Activated CD4-positive, alpha-beta T cell treated with anti-CD3 and anti-CD28 coated beads, Interleukin-2, Interleukin-4, amounts not matched to agents 100 ng/mL and 50 ng/mL, durations not matched to agents 16 hours and 8 hours (primary cell): Measurements from ENCODE around the gene HTD2.
A peak's percentile ranks its signal among the peaks of the same experiment; 100 is the strongest.
"Not testable (repeated sequence)": the region's sequence is repeated elsewhere in the genome, so short reads cannot be mapped to it uniquely, and the experiment has no call there.

Experiments
- DNase-seq: peaks from one replicate; pipeline ENCODE4 v3.0.0-alpha.2; 2020; ENCODE audit warnings: low spot score

HTD2 gene

GRCh38 chr3:58333206-58334012 is 27.1 kb downstream of the HTD2 start:
- DNase-seq = peak; percentile 38

- no peak for DNase-seq
Observed at GRCh38 chr3:58334013-58334321, 27.6 kb downstream of the HTD2 start.

GRCh38 chr3:58334506-58334884 is 28.2 kb downstream of the HTD2 start:
- DNase-seq = no peak

GRCh38 chr3:58335652-58335947 is 29.3 kb downstream of the HTD2 start:
- DNase-seq = no peak

- no peak for DNase-seq
Observed at GRCh38 chr3:58336135-58336882, 30.0 kb downstream of the HTD2 start.

- DNase-seq = no peak
Observed at GRCh38 chr3:58337190-58337589, 30.9 kb downstream of the HTD2 start.

- not testable (repeated sequence) for DNase-seq
Observed at GRCh38 chr3:58339146-58339545, 32.8 kb downstream of the HTD2 start.

GRCh38 chr3:58340594-58341244 is 34.4 kb downstream of the HTD2 start:
- no peak for DNase-seq

GRCh38 chr3:58341376-58341775 is 35.1 kb downstream of the HTD2 start:
- DNase-seq = no peak

GRCh38 chr3:58342676-58343075 is 36.4 kb downstream of the HTD2 start:
- DNase-seq = no peak

- DNase-seq = no peak
Observed at GRCh38 chr3:58345457-58345856, 39.1 kb downstream of the HTD2 start.

- peak; percentile 46 for DNase-seq
Observed at GRCh38 chr3:58346368-58346767, 40.0 kb downstream of the HTD2 start.

GRCh38 chr3:58347984-58348383 is 41.7 kb downstream of the HTD2 start:
- DNase-seq = no peak

- peak; percentile 79 for DNase-seq
Observed at GRCh38 chr3:58349792-58350626, 43.7 kb downstream of the HTD2 start.

- DNase-seq = peak; percentile 48
Observed at GRCh38 chr3:58350627-58351013, 44.3 kb downstream of the HTD2 start.

- no peak for DNase-seq
Observed at GRCh38 chr3:58351920-58352319, 45.6 kb downstream of the HTD2 start.

- no peak for DNase-seq
Observed at GRCh38 chr3:58352626-58353025, 46.3 kb downstream of the HTD2 start.

- peak; percentile 67 for DNase-seq
Observed at GRCh38 chr3:58353722-58354553, 47.6 kb downstream of the HTD2 start.

GRCh38 chr3:58355179-58355578 is 48.9 kb downstream of the HTD2 start:
- DNase-seq = no peak

- no peak for DNase-seq
Observed at GRCh38 chr3:58356054-58356453, 49.7 kb downstream of the HTD2 start.

GRCh38 chr3:58357402-58357801 is 51.1 kb downstream of the HTD2 start:
- DNase-seq = no peak

GRCh38 chr3:58358092-58358491 is 51.8 kb downstream of the HTD2 start:
- no peak for DNase-seq
